ENCODE results near the gene RGMB.

The RGMB gene

GRCh38 chr5:98786191-98786853 is 12.9 kb downstream of the RGMB start:
- TF ChIP-seq CTCF (IDR thresholded peaks at IDR 0.05; ENCODE audit: control insufficient read depth, extremely low read depth, insufficient read depth) = no peak
- H3K4me3 ChIP-seq (ENCODE audit: low read depth, low read length) = peak overlapping the region; percentile 45
- DNase-seq (ENCODE audit: low read depth) = peak; percentile 99

- peak overlapping the region; percentile 37 for H3K4me3 ChIP-seq (ENCODE audit: low read depth, low read length)
- no peak for DNase-seq (ENCODE audit: low read depth)
- peak; percentile 10; the same call in 1 of the 2 replicates for TF ChIP-seq CTCF (IDR thresholded peaks at IDR 0.05; ENCODE audit: control insufficient read depth, extremely low read depth, insufficient read depth)
These were observed 13.8 kb downstream of the RGMB start for GRCh38 chr5:98787131-98787719.

- TF ChIP-seq CTCF (IDR thresholded peaks at IDR 0.05; ENCODE audit: control insufficient read depth, extremely low read depth, insufficient read depth) = no peak
- no peak for DNase-seq (ENCODE audit: low read depth)
- 0 out of 2 replicates have a peak overlapping the region, but pooled peaks have one; percentile 23 for H3K4me3 ChIP-seq (ENCODE audit: low read depth, low read length)
These were observed 15.6 kb downstream of the RGMB start for GRCh38 chr5:98789029-98789428.

DNA sequence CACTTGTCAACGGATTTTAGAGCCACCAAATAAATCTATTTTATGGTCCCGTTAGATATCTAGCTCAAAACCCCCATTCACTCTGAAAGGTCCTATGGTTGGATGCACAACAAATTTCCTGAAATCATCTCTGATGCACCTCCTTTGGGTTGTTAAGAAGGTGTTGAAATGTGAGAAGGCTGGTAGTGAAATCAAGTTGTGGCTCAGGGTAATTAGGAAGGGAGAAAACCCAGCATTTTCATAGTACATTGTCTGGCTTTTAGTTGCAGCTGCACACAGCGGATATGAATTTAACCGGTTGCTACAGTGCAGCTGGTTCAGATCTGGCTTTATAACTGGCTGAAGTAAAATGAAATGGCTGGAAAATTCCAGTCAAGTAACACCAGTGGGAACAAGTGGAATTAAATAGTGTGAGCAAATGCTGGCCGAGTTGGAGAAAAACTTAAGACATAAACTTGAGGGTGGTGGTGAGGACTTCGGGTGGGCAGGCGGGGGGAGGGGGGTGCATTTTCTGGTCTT is 17.6 kb downstream of the RGMB start:
- no peak overlapping the region for H3K4me3 ChIP-seq (ENCODE audit: low read depth, low read length)
- TF ChIP-seq CTCF (IDR thresholded peaks at IDR 0.05; ENCODE audit: control insufficient read depth, extremely low read depth, insufficient read depth) = no peak
- no peak for DNase-seq (ENCODE audit: low read depth)

GRCh38 chr5:98791898-98792580 is 18.6 kb downstream of the RGMB start:
- H3K4me3 ChIP-seq (ENCODE audit: low read depth, low read length) = no peak overlapping the region
- TF ChIP-seq CTCF (IDR thresholded peaks at IDR 0.05; ENCODE audit: control insufficient read depth, extremely low read depth, insufficient read depth) = no peak
- no peak for DNase-seq (ENCODE audit: low read depth)

- H3K4me3 ChIP-seq (ENCODE audit: low read depth, low read length) = no peak overlapping the region
- no peak for TF ChIP-seq CTCF (IDR thresholded peaks at IDR 0.05; ENCODE audit: control insufficient read depth, extremely low read depth, insufficient read depth)
- DNase-seq (ENCODE audit: low read depth) = no peak
These were observed 19.8 kb downstream of the RGMB start for GRCh38 chr5:98793223-98793622.
